Measurements from ENCODE around the gene PGAP2. TPM values are rescaled to one million over a fixed set of nuclear protein-coding genes. Genes with fewer than 3 reads are reported as not detected.

PGAP2 gene
- total RNA-seq, 5 donors from 2014 or later (not counting 1 experiment from before 2014, with no cell fraction given): 22.5 to 28.2 (median 24.6) TPM

DNA sequence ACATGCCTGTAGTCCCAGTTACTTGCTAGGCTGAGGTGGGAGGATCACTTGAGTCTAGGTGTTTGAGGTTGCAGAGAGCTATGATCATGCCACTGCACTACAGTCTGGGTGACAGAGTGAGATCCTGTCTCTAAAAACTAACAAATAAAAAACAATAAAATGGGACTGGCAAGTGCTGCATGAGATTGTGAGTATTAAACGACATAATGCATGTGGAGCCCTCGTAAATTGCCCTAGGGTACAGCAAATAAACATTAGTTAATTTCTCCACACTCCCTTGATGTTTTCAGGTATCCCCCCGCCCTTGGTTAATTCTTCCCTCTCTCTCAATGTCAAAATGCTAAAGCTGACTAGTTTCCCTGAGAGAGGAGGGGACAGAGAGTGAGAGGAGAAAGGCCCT lies 37.3 kb downstream of the PGAP2 start:
- ATAC-seq (replicated peaks in 1 of 4) (no peak), DNase-seq (no peak)
- CTCF ChIA-PET: interaction anchor here in 1 of 2 donors (1.2 to 2.6 kb wide), 2 partner anchors 9 to 227 kb away, joined by 6 to 13 read pairs; partner anchors contain the start of gene STIM1
- Mint-ChIP-seq H3K4me1 (peaks cover 32 to 37% (median 34%) of the 10 kb centered on the region in 3 donors), H3K4me3 (no peak overlapping the region), H3K27me3 (no peaks in the 10 kb centered on the region), H3K27ac (no peak overlapping the region), H3K36me3 (no peaks in the 10 kb centered on the region), H3K9me3 (no peaks in the 10 kb centered on the region)
- no CpG with 5 or more reads among the region's 3 CpGs for WGBS (ENCODE audit: insufficient coverage)
- H3K27ac ChIP-seq (ENCODE audit: low read length): no peak overlapping the region
- H3K4me1 ChIP-seq (ENCODE audit: control insufficient read depth in 1 of 2, extremely low read depth in 1 of 2, insufficient read depth in 2 of 2, low read length in 2 of 2): peaks cover 13 to 25% of the 10 kb centered on the region in 2 experiments
- H3K27me3 ChIP-seq (replicated peaks in 1 of 2; ENCODE audit: control insufficient read depth in 2 of 2, extremely low read depth in 1 of 2, insufficient read depth in 2 of 2, low read length in 1 of 2): no peaks in the 10 kb centered on the region
- no peaks in the 10 kb centered on the region for H3K36me3 ChIP-seq (ENCODE audit: control insufficient read depth in 2 of 2, extremely low read depth in 1 of 2, insufficient read depth in 1 of 2, low read length in 1 of 2)
- no peaks in the 10 kb centered on the region for H3K9me3 ChIP-seq
- H3K4me3 ChIP-seq (ENCODE audit: control insufficient read depth in 1 of 2, extremely low read depth in 1 of 2, low read length in 1 of 2): no peak overlapping the region
- POLR2A ChIA-PET: no interaction called here

GRCh38 chr11:3849297-3849874 lies 41.0 kb downstream of the PGAP2 start:
- Mint-ChIP-seq H3K9me3 (no peaks in the 10 kb centered on the region), H3K4me3 (no peak overlapping the region), H3K36me3 (no peaks in the 10 kb centered on the region), H3K4me1 (peaks cover 41 to 58% (median 42%) of the 10 kb centered on the region in 3 donors), H3K27ac (peak overlapping the region; percentile 19 to 23), H3K27me3 (no peaks in the 10 kb centered on the region)
- ChIA-PET CTCF (interaction anchor here (0.5 to 9.2 kb wide), 52 partner anchors 8 to 252 kb away, joined by 3 to 248 read pairs (median 5); partner anchors contain the start of genes PGAP2 (in 1 of the 2) and RHOG (in 1 of the 2)), POLR2A (interaction anchor here (0.6 to 1.6 kb wide), 3 partner anchors 9 to 217 kb away, joined by 4 to 9 read pairs (median 5); no protein-coding TSS in a partner anchor)
- ATAC-seq (replicated peaks in 1 of 4) (peak; percentile 49 to 68 (median 64)), DNase-seq (peak in 16 of 35 experiments; percentile 31 to 82 (median 46))
- no peak overlapping the region for H3K27ac ChIP-seq (ENCODE audit: low read length)
- no peak overlapping the region for H3K4me3 ChIP-seq (ENCODE audit: control insufficient read depth in 1 of 2, extremely low read depth in 1 of 2, low read length in 1 of 2)
- no peaks in the 10 kb centered on the region for H3K9me3 ChIP-seq
- 42% methylated on average over 2 of the region's 10 CpGs for WGBS (ENCODE audit: insufficient coverage)
- no peaks in the 10 kb centered on the region for H3K27me3 ChIP-seq (replicated peaks in 1 of 2; ENCODE audit: control insufficient read depth in 2 of 2, extremely low read depth in 1 of 2, insufficient read depth in 2 of 2, low read length in 1 of 2)
- H3K4me1 ChIP-seq (ENCODE audit: control insufficient read depth in 1 of 2, extremely low read depth in 1 of 2, insufficient read depth in 2 of 2, low read length in 2 of 2): peaks cover 25 to 37% of the 10 kb centered on the region in 2 experiments
- H3K36me3 ChIP-seq (ENCODE audit: control insufficient read depth in 2 of 2, extremely low read depth in 1 of 2, insufficient read depth in 1 of 2, low read length in 1 of 2): no peaks in the 10 kb centered on the region

DNA sequence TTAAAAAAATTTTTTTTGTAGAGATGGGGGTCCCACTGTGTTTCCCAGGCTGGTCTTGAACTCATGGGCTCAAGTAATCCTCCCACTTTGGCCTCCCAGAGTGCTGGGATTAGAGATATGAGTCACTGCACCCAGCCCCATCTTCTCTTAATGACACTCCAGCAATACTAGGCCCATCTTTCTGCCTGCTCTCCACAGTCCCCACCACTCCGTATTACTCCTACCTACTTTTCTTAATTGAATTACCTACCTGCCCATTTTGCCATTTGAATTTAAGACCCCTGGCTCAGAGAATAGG lies 45.1 kb downstream of the PGAP2 start:
- H3K4me3 ChIP-seq (ENCODE audit: control insufficient read depth in 1 of 2, extremely low read depth in 1 of 2, low read length in 1 of 2): no peak overlapping the region
- CTCF ChIA-PET: interaction anchor here (0.6 to 9.2 kb wide), 13 partner anchors 8 to 240 kb away, joined by 3 to 248 read pairs (median 9); partner anchors contain the start of gene RHOG (in 2 of the 2)
- H3K4me3 Mint-ChIP-seq: peak overlapping the region in 1 of 3 donors; percentile 99
- peaks cover 38 to 47% of the 10 kb centered on the region in 2 experiments for H3K4me1 ChIP-seq (ENCODE audit: control insufficient read depth in 1 of 2, extremely low read depth in 1 of 2, insufficient read depth in 2 of 2, low read length in 2 of 2)
- H3K36me3 Mint-ChIP-seq: peaks cover 2% of the 10 kb centered on the region
- no peaks in the 10 kb centered on the region for H3K27me3 ChIP-seq (replicated peaks in 1 of 2; ENCODE audit: control insufficient read depth in 2 of 2, extremely low read depth in 1 of 2, insufficient read depth in 2 of 2, low read length in 1 of 2)
- POLR2A ChIA-PET: interaction anchor here (0.6 to 4.8 kb wide), 6 partner anchors 9 to 219 kb away, joined by 4 to 58 read pairs (median 5); partner anchors contain the start of gene RHOG (in 1 of the 2)
- DNase-seq (no peak), ATAC-seq (replicated peaks in 1 of 4) (no peak)
- peak overlapping the region; percentile 96 for H3K27ac ChIP-seq (ENCODE audit: low read length)
- peak overlapping the region; percentile 99 for H3K27ac Mint-ChIP-seq
- no peaks in the 10 kb centered on the region for H3K27me3 Mint-ChIP-seq
- no peaks in the 10 kb centered on the region for H3K9me3 Mint-ChIP-seq
- WGBS (ENCODE audit: insufficient coverage): no CpG with 5 or more reads among the region's 1 CpG
- H3K36me3 ChIP-seq (ENCODE audit: control insufficient read depth in 2 of 2, extremely low read depth in 1 of 2, insufficient read depth in 1 of 2, low read length in 1 of 2): no peaks in the 10 kb centered on the region
- H3K4me1 Mint-ChIP-seq: peaks cover 51 to 67% (median 60%) of the 10 kb centered on the region in 3 donors
- H3K9me3 ChIP-seq: no peaks in the 10 kb centered on the region

DNA sequence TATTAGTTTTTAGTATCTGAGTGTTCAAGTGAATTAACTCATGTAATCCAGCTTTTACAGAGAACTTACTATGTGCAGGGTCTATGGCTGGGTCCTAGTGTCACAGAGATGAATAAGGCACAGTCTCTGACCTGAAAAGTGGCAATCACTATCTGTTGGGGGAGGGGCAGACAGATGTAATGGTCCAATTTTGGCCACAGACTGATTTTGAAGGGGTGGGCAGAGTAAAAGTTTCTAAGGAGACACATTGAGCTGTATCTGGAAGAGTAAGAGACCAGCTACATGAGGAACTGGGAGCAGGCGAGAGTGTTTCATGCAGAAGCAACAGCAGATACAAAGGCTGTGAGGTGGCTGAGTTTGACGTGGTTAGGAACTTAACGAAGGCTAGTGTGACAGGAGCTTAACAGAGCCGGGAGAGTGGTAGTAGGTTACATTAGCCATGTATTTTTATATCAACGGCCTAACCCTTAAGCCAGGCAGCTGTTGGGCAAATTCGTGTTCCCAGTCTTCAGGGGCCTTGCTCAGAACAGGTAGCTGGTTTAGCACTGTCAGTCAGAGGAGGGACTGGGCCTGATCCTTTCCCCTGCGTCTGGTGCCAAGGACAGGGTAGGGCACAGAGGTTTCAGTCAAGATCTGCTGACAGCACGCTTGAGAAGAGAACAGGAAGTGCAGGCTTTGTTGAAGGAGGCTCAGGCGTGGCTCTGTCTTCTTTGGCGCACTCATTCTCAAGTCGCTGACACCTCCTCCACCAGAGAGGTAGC lies 45.7 kb downstream of the PGAP2 start:
- H3K27ac Mint-ChIP-seq: peak overlapping the region; percentile 99
- CTCF ChIA-PET: interaction anchor here (0.5 to 9.2 kb wide), 48 partner anchors 8 to 243 kb away, joined by 3 to 248 read pairs (median 5); partner anchors contain the start of genes RHOG (in 2 of the 2) and PGAP2 (in 1 of the 2)
- no peaks in the 10 kb centered on the region for H3K9me3 Mint-ChIP-seq
- Histone ChIP-seq H3K36me3 (ENCODE audit: control insufficient read depth in 2 of 2, extremely low read depth in 1 of 2, insufficient read depth in 1 of 2, low read length in 1 of 2) (no peaks in the 10 kb centered on the region), H3K4me3 (ENCODE audit: control insufficient read depth in 1 of 2, extremely low read depth in 1 of 2, low read length in 1 of 2) (peak overlapping the region; percentile 85 to 94), H3K27me3 (replicated peaks in 1 of 2; ENCODE audit: control insufficient read depth in 2 of 2, extremely low read depth in 1 of 2, insufficient read depth in 2 of 2, low read length in 1 of 2) (no peaks in the 10 kb centered on the region), H3K4me1 (ENCODE audit: control insufficient read depth in 1 of 2, extremely low read depth in 1 of 2, insufficient read depth in 2 of 2, low read length in 2 of 2) (peaks cover 44 to 52% of the 10 kb centered on the region in 2 experiments), H3K9me3 (no peaks in the 10 kb centered on the region), H3K27ac (ENCODE audit: low read length) (peak overlapping the region; percentile 96)
- peaks cover 2% of the 10 kb centered on the region for H3K36me3 Mint-ChIP-seq
- H3K4me1 Mint-ChIP-seq: peaks cover 54 to 69% (median 62%) of the 10 kb centered on the region in 3 donors
- peak overlapping the region; percentile 87 to 99 (median 88) for H3K4me3 Mint-ChIP-seq
- H3K27me3 Mint-ChIP-seq: no peaks in the 10 kb centered on the region
- POLR2A ChIA-PET: interaction anchor here (0.5 to 4.8 kb wide), 19 partner anchors 10 to 242 kb away, joined by 3 to 58 read pairs (median 4); partner anchors contain the start of gene RHOG (in 2 of the 2)
- 3% methylated on average over 5 of the region's 11 CpGs for WGBS (ENCODE audit: insufficient coverage)
- peak; percentile 56 to 88 (median 74) for DNase-seq
- peak; percentile 66 to 71 (median 70) for ATAC-seq (replicated peaks in 1 of 4)

DNA sequence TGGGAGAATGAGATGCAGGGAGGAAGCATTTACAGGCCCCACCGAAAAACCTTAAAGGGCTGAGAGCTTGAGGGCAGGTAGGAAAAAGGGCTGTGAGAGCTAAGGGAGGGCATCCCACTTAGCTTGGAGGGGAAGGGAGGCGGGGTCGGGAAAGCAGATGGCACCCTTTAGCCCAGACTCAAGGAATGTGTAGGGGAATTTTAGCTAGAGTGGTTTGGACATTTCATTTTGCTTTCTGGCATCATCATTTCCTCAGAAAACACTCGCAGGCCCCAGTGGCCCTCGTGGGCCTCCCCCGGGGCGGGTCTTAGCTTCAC lies 46.3 kb downstream of the PGAP2 start:
- Histone ChIP-seq H3K36me3 (ENCODE audit: control insufficient read depth in 2 of 2, extremely low read depth in 1 of 2, insufficient read depth in 1 of 2, low read length in 1 of 2) (no peaks in the 10 kb centered on the region), H3K27ac (ENCODE audit: low read length) (peak overlapping the region; percentile 96), H3K27me3 (replicated peaks in 1 of 2; ENCODE audit: control insufficient read depth in 2 of 2, extremely low read depth in 1 of 2, insufficient read depth in 2 of 2, low read length in 1 of 2) (no peaks in the 10 kb centered on the region), H3K9me3 (no peaks in the 10 kb centered on the region), H3K4me1 (ENCODE audit: control insufficient read depth in 1 of 2, extremely low read depth in 1 of 2, insufficient read depth in 2 of 2, low read length in 2 of 2) (peaks cover 49 to 58% of the 10 kb centered on the region in 2 experiments), H3K4me3 (ENCODE audit: control insufficient read depth in 1 of 2, extremely low read depth in 1 of 2, low read length in 1 of 2) (peak overlapping the region; percentile 85 to 94)
- POLR2A ChIA-PET: interaction anchor here (0.5 to 4.8 kb wide), 19 partner anchors 11 to 1836 kb away, joined by 3 to 58 read pairs (median 4); partner anchors contain the start of gene RHOG (in 2 of the 2)
- H3K36me3 Mint-ChIP-seq: peaks cover 2% of the 10 kb centered on the region
- DNase-seq (no peak), ATAC-seq (replicated peaks in 1 of 4) (no peak)
- CTCF ChIA-PET: interaction anchor here (0.5 to 9.2 kb wide), 49 partner anchors 9 to 242 kb away, joined by 3 to 248 read pairs (median 5); partner anchors contain the start of genes RHOG (in 2 of the 2) and PGAP2 (in 1 of the 2)
- 3% methylated on average over 5 of the region's 7 CpGs for WGBS (ENCODE audit: insufficient coverage)
- no peaks in the 10 kb centered on the region for H3K9me3 Mint-ChIP-seq
- peak overlapping the region; percentile 87 to 99 (median 88) for H3K4me3 Mint-ChIP-seq
- peak overlapping the region; percentile 99 for H3K27ac Mint-ChIP-seq
- H3K27me3 Mint-ChIP-seq: no peaks in the 10 kb centered on the region
- peaks cover 55 to 69% (median 62%) of the 10 kb centered on the region in 3 donors for H3K4me1 Mint-ChIP-seq
